H1 (cell line): ENCODE measurements around the gene CASTOR1. TPM values are rescaled to one million over a fixed set of nuclear protein-coding genes. Genes with fewer than 3 reads are reported as not detected.

ENCODE experiments used
- CTCF ChIA-PET: fragments of 300-600 bp; sonication (Branson Sonifier 250); formaldehyde crosslinking; loops from one replicate; lab custom pipeline; 2021; ENCODE audit not compliant: partially characterized antibody; lab: Charles Lee
- POLR2A ChIA-PET: fragments of 300-600 bp; sonication (Branson Sonifier 250); formaldehyde crosslinking; loops from one replicate; lab custom pipeline; 2021; ENCODE audit warnings: inconsistent platforms; ENCODE audit not compliant: partially characterized antibody; lab: Charles Lee
- DNase-seq, 2 experiments: peaks; one replicate each; pipeline versions ENCODE4 v3.0.0 to v3.0.0-alpha.2; 2010 to 2022; ENCODE audit warnings: low spot score in 2 of 2, low read depth in 1 of 2, mixed read lengths in 1 of 2
- FAIRE-seq: peaks from 2 replicates; lab custom pipeline; 2011; peaks lifted over from hg19 to GRCh38; lab: Jason Lieb, UNC
- H2AFZ ChIP-seq: 2 replicates; pipeline ENCODE4 v1.8.1; 2012; ENCODE audit warnings: low read length, inconsistent platforms
- H2AK5ac ChIP-seq: 2 replicates; pipeline ENCODE4 v1.6.1; 2013; ENCODE audit warnings: low read depth, low read length
- H2BK120ac ChIP-seq: replicated peaks from 2 replicates; pipeline ENCODE3; 2013; ENCODE audit warnings: low read depth, low read length, inconsistent platforms
- H2BK12ac ChIP-seq: 2 replicates; pipeline ENCODE4 v1.6.1; 2013; ENCODE audit warnings: low read depth, low read length
- H2BK15ac ChIP-seq: 2 replicates; pipeline ENCODE4 v1.6.1; 2013; ENCODE audit warnings: low read length
- H2BK20ac ChIP-seq: 2 replicates; pipeline ENCODE4 v1.6.1; 2013; ENCODE audit warnings: low read length
- H2BK5ac ChIP-seq: 2 replicates; pipeline ENCODE4 v1.6.1; 2013; ENCODE audit warnings: low read depth, low read length
- H3K14ac ChIP-seq: 2 replicates; pipeline ENCODE4 v1.6.1; 2013; ENCODE audit warnings: inconsistent platforms; ENCODE audit not compliant: insufficient read length
- H3K18ac ChIP-seq: 2 replicates; pipeline ENCODE4 v1.6.1; 2013; ENCODE audit warnings: low read length; ENCODE audit errors: extremely low read depth
- H3K23ac ChIP-seq: 2 replicates; pipeline ENCODE4 v1.6.1; 2013; ENCODE audit warnings: inconsistent platforms; ENCODE audit not compliant: insufficient read length
- H3K23me2 ChIP-seq: 2 replicates; pipeline ENCODE4 v1.6.1; 2013; ENCODE audit warnings: low read depth, low read length
- H3K27ac ChIP-seq: 2 replicates; pipeline ENCODE4 v1.6.1; 2011; ENCODE audit warnings: low read depth, low read length, inconsistent platforms
- H3K27me3 ChIP-seq, 4 experiments: replicated peaks in 1 of 4; 1 replicate in 1 of 4; 2 replicates in 3 of 4; pipeline versions ENCODE4 v1.6.1 to v1.8.1; 2011 to 2013; ENCODE audit warnings: low read length in 3 of 4, mild to moderate bottlenecking in 3 of 4, inconsistent platforms in 2 of 4, mixed read lengths in 2 of 4, moderate library complexity in 1 of 4; ENCODE audit not compliant: control insufficient read depth in 3 of 4, insufficient read depth in 3 of 4; ENCODE audit errors: extremely low read depth in 1 of 4
- H3K36me3 ChIP-seq, 4 experiments: 2 replicates each; pipeline versions ENCODE4 v1.6.1 to v1.8.1; 2011 to 2013; ENCODE audit warnings: mild to moderate bottlenecking in 4 of 4, low read length in 3 of 4, moderate library complexity in 2 of 4, control low read depth in 1 of 4, inconsistent platforms in 1 of 4; ENCODE audit not compliant: insufficient read depth in 4 of 4, control insufficient read depth in 2 of 4
- H3K4ac ChIP-seq: replicated peaks from 2 replicates; pipeline ENCODE3; 2013; ENCODE audit warnings: low read length, low read depth, mixed read lengths, inconsistent platforms; ENCODE audit not compliant: insufficient read length
- H3K4me1 ChIP-seq, 4 experiments: replicated peaks in 1 of 4; 1 replicate in 1 of 4; 2 replicates in 3 of 4; pipeline versions ENCODE4 v1.6.1 to v1.8.1; 2011 to 2013; ENCODE audit warnings: low read length in 3 of 4, inconsistent platforms in 2 of 4, mixed read lengths in 1 of 4; ENCODE audit not compliant: insufficient read depth in 4 of 4, control insufficient read depth in 3 of 4
- H3K4me2 ChIP-seq, 2 experiments: 2 replicates each; pipeline versions ENCODE4 v1.6.1 to v1.8.1; 2011 to 2013; ENCODE audit warnings: low read depth in 2 of 2, low read length in 2 of 2, control low read depth in 1 of 2, inconsistent platforms in 1 of 2, mild to moderate bottlenecking in 1 of 2; ENCODE audit not compliant: insufficient read depth in 1 of 2
- H3K4me3 ChIP-seq, 4 experiments: fragments of 200-600, 300-600 bp in 1 of 4; sonication (generic), shearing (Covaris generic), sonication (Bioruptor Twin) in 1 of 4; 2 replicates each; pipeline versions ENCODE4 v1.5.1 to v1.8.1; 2011 to 2016; ENCODE audit warnings: low read length in 4 of 4, low read depth in 3 of 4, control low read depth in 2 of 4, inconsistent platforms in 2 of 4, mild to moderate bottlenecking in 2 of 4, mixed read lengths in 1 of 4, moderate library complexity in 1 of 4; ENCODE audit not compliant: insufficient read depth in 2 of 4; ENCODE audit errors: extremely low read depth in 1 of 4
- H3K56ac ChIP-seq: replicated peaks from 2 replicates; pipeline ENCODE3; 2013; ENCODE audit warnings: low read depth, mild to moderate bottlenecking, mixed read lengths, low read length, inconsistent platforms; ENCODE audit not compliant: insufficient read length
- H3K79me1 ChIP-seq: 2 replicates; pipeline ENCODE4 v1.6.1; 2013; ENCODE audit warnings: low read depth, low read length, control low read depth
- H3K79me2 ChIP-seq, 2 experiments: 2 replicates each; pipeline versions ENCODE4 v1.6.1 to v1.8.1; 2012 to 2013; ENCODE audit warnings: low read length in 2 of 2, mild to moderate bottlenecking in 2 of 2, inconsistent platforms in 1 of 2; ENCODE audit not compliant: insufficient read depth in 2 of 2, control insufficient read depth in 1 of 2
- H3K9ac ChIP-seq, 4 experiments: replicated peaks in 1 of 4; 1 replicate in 1 of 4; 2 replicates in 3 of 4; pipeline versions ENCODE4 v1.6.1 to v1.8.1; 2011 to 2013; ENCODE audit warnings: low read depth in 3 of 4, low read length in 3 of 4, control low read depth in 2 of 4, mild to moderate bottlenecking in 2 of 4, moderate library complexity in 2 of 4, inconsistent platforms in 1 of 4; ENCODE audit errors: extremely low read depth in 1 of 4
- H3K9me3 ChIP-seq, 2 experiments: 2 replicates each; pipeline versions ENCODE4 v1.6.1 to v1.8.1; 2012 to 2013; ENCODE audit warnings: mild to moderate bottlenecking in 2 of 2, moderate library complexity in 2 of 2, control low read depth in 1 of 2, inconsistent platforms in 1 of 2, low read depth in 1 of 2, low read length in 1 of 2, mixed read lengths in 1 of 2; ENCODE audit not compliant: insufficient read depth in 2 of 2
- H4K20me1 ChIP-seq, 2 experiments: replicated peaks in 1 of 2; 2 replicates each; pipeline versions ENCODE3 to v1.8.1; 2011 to 2013; ENCODE audit warnings: inconsistent platforms in 2 of 2, low read length in 2 of 2, mild to moderate bottlenecking in 1 of 2; ENCODE audit not compliant: insufficient read depth in 2 of 2, control insufficient read depth in 1 of 2
- H4K5ac ChIP-seq: 2 replicates; pipeline ENCODE4 v1.6.1; 2013; ENCODE audit warnings: low read length, low read depth, mixed read lengths, inconsistent platforms; ENCODE audit not compliant: insufficient read length
- H4K8ac ChIP-seq: 2 replicates; pipeline ENCODE4 v1.8.0; 2013; ENCODE audit warnings: mild to moderate bottlenecking, moderate library complexity, low read length, inconsistent platforms; ENCODE audit not compliant: insufficient read depth; ENCODE audit errors: extremely low read depth
- H4K91ac ChIP-seq: replicated peaks from 2 replicates; pipeline ENCODE3; 2013; ENCODE audit warnings: low read length, mixed read lengths, inconsistent platforms; ENCODE audit not compliant: insufficient read length
- ASH2L ChIP-seq: fragments of 200-600, 300-600 bp; sonication (generic); IDR thresholded peaks from one replicate; pipeline ENCODE4 v1.7.1; 2017; ENCODE audit warnings: low read length
- CTBP2 ChIP-seq: IDR thresholded peaks from 2 replicates; pipeline ENCODE4 v1.7.0; 2011; ENCODE audit warnings: borderline replicate concordance, mild to moderate bottlenecking, moderate library complexity, mixed read lengths, low read length; ENCODE audit not compliant: insufficient read depth, insufficient read length
- EGR1 ChIP-seq: IDR thresholded peaks from 2 replicates; pipeline ENCODE4 v1.6.1; 2011; ENCODE audit warnings: low read depth, low read length, borderline replicate concordance
- EP300 ChIP-seq, 2 experiments: IDR thresholded peaks; 1 replicate in 1 of 2; 2 replicates in 1 of 2; pipeline ENCODE4 v1.6.1; 2011 to 2012; ENCODE audit warnings: low read depth in 2 of 2, low read length in 2 of 2, mild to moderate bottlenecking in 2 of 2, borderline replicate concordance in 1 of 2, inconsistent platforms in 1 of 2, moderate library complexity in 1 of 2
- FOSL1 ChIP-seq: IDR thresholded peaks from 2 replicates; pipeline ENCODE4 v1.6.1; 2011; ENCODE audit warnings: mild to moderate bottlenecking, low read depth, low read length, moderate library complexity; ENCODE audit not compliant: insufficient read depth
- GABPA ChIP-seq: IDR thresholded peaks from 2 replicates; pipeline ENCODE4 v1.6.1; 2011; ENCODE audit warnings: mild to moderate bottlenecking, low read length, moderate library complexity, borderline replicate concordance; ENCODE audit not compliant: insufficient read depth
- HDAC2 ChIP-seq, 2 experiments: fragments of 300-600 bp in 1 of 2; sonication (generic) in 1 of 2; IDR thresholded peaks; 2 replicates each; pipeline ENCODE4 v1.6.1; 2011 to 2012; ENCODE audit warnings: low read depth in 2 of 2, low read length in 2 of 2, mild to moderate bottlenecking in 2 of 2, moderate library complexity in 2 of 2, borderline replicate concordance in 1 of 2, inconsistent platforms in 1 of 2
- KDM1A ChIP-seq: fragments of 200-600, 300-600 bp; sonication (generic); IDR thresholded peaks from 2 replicates; pipeline ENCODE4 v1.7.1; 2016; ENCODE audit warnings: mild to moderate bottlenecking, low read length, borderline replicate concordance
- SAP30 ChIP-seq: fragments of 300-600 bp; sonication (generic); IDR thresholded peaks from 2 replicates; pipeline ENCODE4 v1.7.1; 2012; ENCODE audit warnings: low read length, moderate library complexity, mild to moderate bottlenecking, inconsistent platforms; ENCODE audit not compliant: insufficient read depth, insufficient replicate concordance
- SIRT6 ChIP-seq: IDR thresholded peaks from one replicate; pipeline ENCODE4 v1.7.1; 2012; ENCODE audit warnings: low read length, inconsistent platforms
- SUZ12 ChIP-seq: fragments of 200-600 bp; sonication (generic); IDR thresholded peaks from 2 replicates; pipeline ENCODE4 v1.6.1; 2012; ENCODE audit warnings: mild to moderate bottlenecking, inconsistent platforms, low read length, moderate library complexity, mixed read lengths
- TAF1 ChIP-seq: IDR thresholded peaks from 2 replicates; pipeline ENCODE4 v1.6.1; 2011; ENCODE audit warnings: mild to moderate bottlenecking, low read depth, low read length
- ZNF274 ChIP-seq: IDR thresholded peaks from 2 replicates; pipeline ENCODE4 v1.7.0; 2012; ENCODE audit warnings: low read length, borderline replicate concordance; ENCODE audit errors: extremely low read depth
- WGBS, 2 experiments: shearing (Covaris generic) in 1 of 2; methylation state at CpG; one replicate each; pipeline versions ENCODE4 v1.1.6 to v1.1.7; 2013 to 2015; ENCODE audit warnings: low lambda C conversion rate in 2 of 2, mixed read lengths in 2 of 2, inconsistent platforms in 1 of 2, low coverage in 1 of 2, missing lambda C conversion rate in 1 of 2; ENCODE audit not compliant: insufficient replicate concordance in 2 of 2, insufficient coverage in 1 of 2, insufficient read length in 1 of 2; ENCODE audit errors: extremely low coverage in 1 of 2, missing lambda C conversion rate in 1 of 2; 5-methylcytosine and 5-hydroxymethylcytosine counted together
- polyA plus RNA-seq, 7 experiments: library from polyadenylated mRNA; depleted of rRNA in 3 of 7; stranded (reverse) in 5 of 7; unstranded in 2 of 7; fragments of >200 nt in 5 of 7; fragments of 200-250 nt in 2 of 7; gene quantifications; 1 replicate in 5 of 7; 2 replicates in 1 of 7; 4 replicates in 1 of 7; pipeline versions ENCODE4 v1.2.1 to v1.2.3, GENCODE V29; 2011 to 2013; ENCODE audit warnings: missing spikeins in 2 of 7, mixed read lengths in 2 of 7
- total RNA-seq: library from RNA; stranded (reverse); fragmentation: NEBNext Ultra II Directional; extraction: Animal tissue kit (Norgen Biotek cat#: 25700); gene quantifications from 2 replicates; pipeline ENCODE4 v1.2.1, GENCODE V29; 2021

CASTOR1 gene
- total and polyA plus RNA-seq, 2 of the 8 experiments (the other 6 are each of a cell fraction or from before 2014, with no cell fraction given), result 10.3 to 36.0 TPM

DNA sequence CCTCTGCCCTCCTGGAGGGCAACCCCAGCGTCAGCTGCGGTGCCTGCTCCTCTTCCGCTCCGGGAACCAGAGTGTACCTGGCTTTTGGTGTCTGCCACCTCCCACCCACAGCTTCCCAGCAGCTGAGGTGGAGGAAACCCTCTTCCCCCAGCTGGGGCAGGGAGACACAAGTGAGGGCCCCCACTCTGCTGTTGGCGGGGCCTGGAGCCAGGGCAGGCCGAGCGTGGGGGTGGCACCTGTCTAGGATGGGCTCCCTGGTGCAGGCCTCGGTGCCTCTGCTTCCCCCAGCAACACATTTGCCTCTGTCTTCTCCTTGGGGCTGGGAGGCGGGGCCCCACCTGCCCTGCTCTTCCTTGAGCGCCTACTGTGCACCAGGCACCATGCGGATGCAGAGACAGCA lies 29.0 kb downstream of the CASTOR1 start:
- WGBS, 2 experiments, result 92% methylated on average over 11 of the region's 11 CpGs; no CpG with 5 or more reads in 1 of the 2 experiments
- no peak for FAIRE-seq
- no peak for TF ChIP-seq ASH2L
- TF ChIP-seq EGR1, result no peak
- TF ChIP-seq SAP30, result no peak
- TF ChIP-seq SIRT6, result no peak
- TF ChIP-seq HDAC2 (IDR thresholded peaks at IDR 0.05; ENCODE audit: borderline replicate concordance in 1 of 2, low read depth in 2 of 2, low read length in 2 of 2), result no peak
- TF ChIP-seq SUZ12, result no peak
- TF ChIP-seq FOSL1, result no peak
- TF ChIP-seq KDM1A, result no peak
- no peak for TF ChIP-seq GABPA
- no peak for TF ChIP-seq ZNF274
- TF ChIP-seq CTBP2, result no peak
- TF ChIP-seq EP300 (IDR thresholded peaks at IDR 0.05; ENCODE audit: borderline replicate concordance in 1 of 2, low read depth in 2 of 2, low read length in 2 of 2), result no peak
- no peak for TF ChIP-seq TAF1

More for the DNA sequence above, 29.0 kb downstream of the CASTOR1 start:
- Histone ChIP-seq H3K23me2 (no peaks in the 10 kb centered on the region), H3K4me3 (no peak overlapping the region), H3K56ac (no peak overlapping the region), H2BK12ac (0 out of 2 replicates have a peak overlapping the region, but pooled peaks have one; percentile 6), H3K9ac (no peak overlapping the region), H3K4me1 (peaks cover 3 to 17% (median 9%) of the 10 kb centered on the region in 4 experiments), H3K79me1 (no peaks in the 10 kb centered on the region), H3K9me3 (no peaks in the 10 kb centered on the region), H4K91ac (no peak overlapping the region), H3K23ac (no peak overlapping the region), H2AK5ac (no peak overlapping the region), H4K5ac (no peak overlapping the region), H2BK5ac (no peak overlapping the region), H3K79me2 (no peaks in the 10 kb centered on the region), H2AFZ (no peak overlapping the region), H3K27me3 (peaks cover 0 to 2% (median 0%) of the 10 kb centered on the region in 4 experiments; a peak in 2 of 7 replicates), H3K18ac (no peak overlapping the region), H2BK15ac (no peak overlapping the region), H4K20me1 (no peaks in the 10 kb centered on the region), H3K36me3 (no peaks in the 10 kb centered on the region), H2BK20ac (no peak overlapping the region), H3K4ac (no peak overlapping the region), H3K4me2 (no peak overlapping the region), H3K27ac (no peak overlapping the region), H4K8ac (no peak overlapping the region), H2BK120ac (no peak overlapping the region), H3K14ac (no peak overlapping the region)
- ChIA-PET CTCF (interaction anchor here (1.1 to 3.5 kb wide), 6 partner anchors 17 to 153 kb away, joined by 3 to 17 read pairs (median 5); no protein-coding TSS in a partner anchor), POLR2A (interaction anchor here (0.8 to 1.6 kb wide), 3 partner anchors 10 to 21 kb away, joined by 3 to 4 read pairs (median 4); no protein-coding TSS in a partner anchor)
- no peak for DNase-seq
